Hypothalamus (tissue), 51 donors: ENCODE results near the gene FHL3.
"Not testable (repeated sequence)": the region's sequence is repeated elsewhere in the genome, so short reads cannot be mapped to it uniquely, and the experiment has no call there.

ENCODE experiments used
- DNase-seq, 51 donors: peaks; one replicate each; lab custom pipeline; 2025; lab: John Stamatoyannopoulos, UW

Gene FHL3

GRCh38 chr1:37995751-37996345 is 9.5 kb downstream of the FHL3 start:
- DNase-seq, result peak in 4 of 51 donors; percentile 38 to 48 (median 42)

- DNase-seq, result no peak
Observed at GRCh38 chr1:37994886-37995566, 10.3 kb downstream of the FHL3 start.

GRCh38 chr1:37989361-37989930 is 15.9 kb downstream of the FHL3 start:
- peak in 2 of 51 donors; percentile 26 to 56 for DNase-seq

- no peak for DNase-seq
Observed at GRCh38 chr1:37987679-37988078, 17.6 kb downstream of the FHL3 start.

- DNase-seq, result no peak
Observed at GRCh38 chr1:37983546-37983945, 21.8 kb downstream of the FHL3 start.

GRCh38 chr1:37978541-37978940 is 26.8 kb downstream of the FHL3 start:
- DNase-seq, result no peak

GRCh38 chr1:37975083-37975482 is 30.2 kb downstream of the FHL3 start:
- DNase-seq, result peak in 2 of 51 donors; percentile 3 to 15

- DNase-seq, result no peak
Observed at GRCh38 chr1:37974567-37974966, 30.7 kb downstream of the FHL3 start.

GRCh38 chr1:37973684-37974083 is 31.6 kb downstream of the FHL3 start:
- DNase-seq, result not testable (repeated sequence)

- no peak for DNase-seq
Observed at GRCh38 chr1:37965301-37965700, 40.0 kb downstream of the FHL3 start.

- DNase-seq, result not testable (repeated sequence)
Observed at GRCh38 chr1:37964106-37964505, 41.2 kb downstream of the FHL3 start.

- no peak for DNase-seq
Observed at GRCh38 chr1:37958690-37959089, 46.6 kb downstream of the FHL3 start.

GRCh38 chr1:37955685-37956084 is 49.6 kb downstream of the FHL3 start:
- no peak for DNase-seq

GRCh38 chr1:37954316-37954971 is 50.9 kb downstream of the FHL3 start:
- no peak for DNase-seq

- no peak for DNase-seq
Observed at GRCh38 chr1:37952738-37953137, 52.6 kb downstream of the FHL3 start.

GRCh38 chr1:37951783-37952624 is 53.3 kb downstream of the FHL3 start:
- DNase-seq, result no peak

- DNase-seq, result no peak
Observed at GRCh38 chr1:37951041-37951782, 54.1 kb downstream of the FHL3 start.

GRCh38 chr1:37949524-37950152 is 55.7 kb downstream of the FHL3 start:
- DNase-seq, result no peak

- no peak for DNase-seq
Observed at GRCh38 chr1:37948841-37949240, 56.5 kb downstream of the FHL3 start.

GRCh38 chr1:37948166-37948565 is 57.1 kb downstream of the FHL3 start:
- no peak for DNase-seq
